ENCODE measurements around the gene BYSL. TPM values are rescaled to one million over a fixed set of nuclear protein-coding genes. Genes with fewer than 3 reads are reported as not detected.

The BYSL gene
- total and polyA plus RNA-seq, 12 donors: 5.1 to 42.9 (median 16.3) TPM

GRCh38 chr6:41874741-41875140 lies 46.6 kb upstream of the BYSL start:
- TF ChIP-seq CTCF (IDR thresholded peaks at IDR 0.05) (no peak), POLR2A (IDR thresholded peaks at IDR 0.05) (no peak)
- peaks cover 0 to 5% of the 10 kb centered on the region in 2 donors for H3K4me1 ChIP-seq (replicated peaks in 1 of 2)
- 33 to 43% (median 37%) methylated on average over 1 of the region's 1 CpG for WGBS, 4 donors
- DNase-seq: no peak
- no peak overlapping the region for H3K4me3 ChIP-seq
- H3K36me3 ChIP-seq (replicated peaks in 1 of 2): no peaks in the 10 kb centered on the region
- intact Hi-C loops (cut with DNase I): no loop called here
- no peaks in the 10 kb centered on the region for H3K27me3 ChIP-seq
- H3K9me3 ChIP-seq (replicated peaks in 1 of 3): no peaks in the 10 kb centered on the region
- H3K27ac ChIP-seq: no peak overlapping the region

DNA sequence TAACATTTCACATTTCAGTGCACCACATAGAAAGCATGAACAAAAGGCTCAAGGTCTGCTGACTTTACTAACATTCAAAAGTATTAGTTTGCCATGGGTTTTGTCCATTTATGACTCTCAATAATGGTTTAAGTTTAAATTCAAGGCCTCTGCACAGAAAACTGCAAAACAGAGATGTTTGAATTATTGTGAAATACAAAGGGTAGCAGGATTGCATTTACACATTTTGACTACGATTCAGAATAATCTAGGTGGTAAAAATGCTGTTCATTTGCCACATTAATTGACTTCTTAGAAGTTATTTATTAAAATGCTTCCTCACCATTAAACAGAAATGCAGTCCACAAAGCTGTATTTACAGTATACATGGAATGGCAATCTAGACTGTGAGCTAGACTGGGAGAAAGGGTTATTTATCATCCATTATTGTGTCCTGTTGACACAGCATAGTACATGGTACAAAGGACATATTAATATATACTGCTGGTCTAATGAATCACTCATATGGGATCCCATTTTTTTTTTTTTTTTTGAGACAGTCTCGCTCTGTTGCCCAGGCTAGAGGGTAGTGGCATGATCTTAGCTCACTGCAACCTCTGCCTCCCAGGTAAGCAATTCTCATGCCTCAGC lies 44.1 kb upstream of the BYSL start:
- H3K36me3 ChIP-seq (replicated peaks in 1 of 2): no peaks in the 10 kb centered on the region
- H3K4me3 ChIP-seq: no peak overlapping the region
- no peaks in the 10 kb centered on the region for H3K9me3 ChIP-seq (replicated peaks in 1 of 3)
- peaks cover 0 to 5% of the 10 kb centered on the region in 2 donors for H3K4me1 ChIP-seq (replicated peaks in 1 of 2)
- WGBS, 4 donors: 92 to 97% (median 94%) methylated on average over 2 of the region's 2 CpGs
- H3K27ac ChIP-seq: no peak overlapping the region
- H3K27me3 ChIP-seq: no peaks in the 10 kb centered on the region
- intact Hi-C loops (cut with DNase I): no loop called here
- TF ChIP-seq POLR2A (IDR thresholded peaks at IDR 0.05) (no peak), CTCF (IDR thresholded peaks at IDR 0.05) (no peak)
- DNase-seq: no peak

DNA sequence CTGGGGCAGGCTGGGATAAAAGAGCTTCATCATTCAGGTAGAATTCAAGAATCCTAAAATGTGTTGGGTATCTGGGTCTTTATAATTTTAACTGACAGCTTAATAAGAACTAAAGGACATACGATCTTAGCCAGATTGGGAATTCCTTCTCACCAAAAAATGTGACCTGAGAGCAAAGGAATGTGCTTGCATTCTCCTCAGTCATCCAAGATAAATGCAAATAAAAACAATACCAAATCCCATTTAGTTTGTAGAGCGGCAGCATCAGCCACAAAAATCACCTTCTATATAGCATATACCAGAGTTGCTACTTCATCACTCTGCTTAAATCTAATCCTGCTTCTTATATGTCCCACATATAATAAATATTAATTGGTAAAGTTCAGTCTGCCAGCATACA lies 43.1 kb upstream of the BYSL start:
- DNase-seq: no peak
- intact Hi-C loops (cut with DNase I): no loop called here
- Histone ChIP-seq H3K27ac (no peak overlapping the region), H3K4me1 (replicated peaks in 1 of 2) (peaks cover 0 to 5% of the 10 kb centered on the region in 2 donors), H3K36me3 (replicated peaks in 1 of 2) (no peaks in the 10 kb centered on the region), H3K4me3 (no peak overlapping the region), H3K27me3 (no peaks in the 10 kb centered on the region), H3K9me3 (replicated peaks in 1 of 3) (no peaks in the 10 kb centered on the region)
- TF ChIP-seq POLR2A (IDR thresholded peaks at IDR 0.05): no peak
- no peak for TF ChIP-seq CTCF (IDR thresholded peaks at IDR 0.05)
- 84 to 90% (median 87%) methylated on average over 2 of the region's 2 CpGs for WGBS, 4 donors

DNA sequence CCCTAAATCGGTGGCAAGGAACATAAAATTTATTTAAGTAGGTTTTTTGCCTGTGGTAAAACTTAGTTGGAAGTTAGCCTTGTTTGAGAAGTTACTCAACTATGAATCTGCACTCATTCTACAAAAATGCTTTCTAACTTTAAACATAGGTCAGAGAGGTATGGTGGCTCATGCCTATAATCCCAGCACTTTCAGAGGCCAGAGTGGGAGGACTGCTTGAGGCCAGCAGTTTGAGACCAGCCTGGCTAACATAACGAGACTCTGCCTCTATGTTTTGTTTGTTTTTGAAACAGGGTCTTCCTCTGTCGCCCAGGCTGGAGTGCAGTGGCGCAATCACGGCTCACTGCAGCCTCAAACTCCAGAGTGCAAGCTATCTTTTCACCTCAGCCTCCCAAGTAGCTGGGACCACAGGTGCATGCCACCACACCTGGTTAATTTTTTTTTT lies 42.3 kb upstream of the BYSL start:
- Histone ChIP-seq H3K27me3 (no peaks in the 10 kb centered on the region), H3K9me3 (replicated peaks in 1 of 3) (no peaks in the 10 kb centered on the region), H3K27ac (no peak overlapping the region), H3K4me3 (no peak overlapping the region), H3K4me1 (replicated peaks in 1 of 2) (peaks cover 0 to 5% of the 10 kb centered on the region in 2 donors), H3K36me3 (replicated peaks in 1 of 2) (no peaks in the 10 kb centered on the region)
- intact Hi-C loops (cut with DNase I): no loop called here
- no peak for DNase-seq
- WGBS, 4 donors: 83 to 90% (median 86%) methylated on average over 5 of the region's 5 CpGs
- TF ChIP-seq POLR2A (IDR thresholded peaks at IDR 0.05) (no peak), CTCF (IDR thresholded peaks at IDR 0.05) (no peak)

All from adrenal gland (tissue), 12 donors.